GM23338 (cell line): ENCODE data around the gene AMBP.

ENCODE experiments used
- CREB1 ChIP-seq: fragments of 250-450 bp; sonication (Bioruptor Pico); IDR thresholded peaks from 2 replicates; pipeline ENCODE4 v1.5.0; 2020; ENCODE audit warnings: low read depth, mild to moderate bottlenecking, moderate library complexity
- CTCF ChIP-seq, 2 experiments: fragments of 200-600 bp in 1 of 2; sonication (generic) in 1 of 2; conservative IDR thresholded peaks; 2 replicates each; pipeline versions ENCODE4 v1.5.1 to v1.6.1; 2016 to 2017; ENCODE audit warnings: antibody characterized with exemption in 2 of 2, low read depth in 2 of 2, mild to moderate bottlenecking in 2 of 2, moderate library complexity in 1 of 2
- EZH2 ChIP-seq: fragments of 200-600 bp; sonication (generic); IDR thresholded peaks from one replicate; pipeline ENCODE4 v1.8.0; 2017; ENCODE audit warnings: antibody characterized with exemption, mild to moderate bottlenecking, low read depth; ENCODE audit not compliant: unreplicated experiment
- EZH2phosphoT487 ChIP-seq: fragments of 200-600 bp; sonication (generic); IDR thresholded peaks from one replicate; pipeline ENCODE4 v1.8.1; 2018; ENCODE audit warnings: antibody characterized with exemption; ENCODE audit not compliant: unreplicated experiment
- JUNB ChIP-seq: IDR thresholded peaks from one replicate; pipeline ENCODE4 v1.6.1; 2016; ENCODE audit warnings: antibody characterized with exemption; ENCODE audit not compliant: unreplicated experiment
- NANOG ChIP-seq: IDR thresholded peaks from 2 replicates; pipeline ENCODE4 v1.6.1; 2016; ENCODE audit warnings: antibody characterized with exemption, borderline replicate concordance
- POLR2AphosphoS5 ChIP-seq: IDR thresholded peaks from 2 replicates; pipeline ENCODE4 v1.6.1; 2016; ENCODE audit warnings: antibody characterized with exemption, low read depth
- REST ChIP-seq: IDR thresholded peaks from one replicate; pipeline ENCODE4 v1.6.1; 2018; ENCODE audit warnings: antibody characterized with exemption; ENCODE audit not compliant: unreplicated experiment
- STAT1 ChIP-seq: IDR thresholded peaks from one replicate; pipeline ENCODE4 v1.6.1; 2016; ENCODE audit warnings: antibody characterized with exemption; ENCODE audit not compliant: unreplicated experiment
- ZNF114 ChIP-seq: fragments of 250-450 bp; sonication (Bioruptor Pico); IDR thresholded peaks from 2 replicates; pipeline ENCODE4 v1.5.0; 2020; ENCODE audit warnings: mild to moderate bottlenecking, moderate library complexity

GRCh38 chr9:114099669-114100270, 21.7 kb upstream of the AMBP start:
- TF ChIP-seq CTCF (conservative IDR thresholded peaks at IDR 0.05; ENCODE audit: low read depth in 2 of 2) = no peak
- TF ChIP-seq JUNB = no peak
- no peak for TF ChIP-seq EZH2phosphoT487
- TF ChIP-seq STAT1 = no peak
- TF ChIP-seq POLR2AphosphoS5 = no peak
- no peak for TF ChIP-seq CREB1 (CRISPR knock-in tag)
- TF ChIP-seq REST = no peak
- TF ChIP-seq EZH2 = no peak
- TF ChIP-seq ZNF114 (CRISPR knock-in tag) = no peak
- TF ChIP-seq NANOG = no peak
